Subcutaneous abdominal adipose tissue (tissue), 5 donors: ENCODE measurements around the gene TBC1D22A.

ENCODE experiments used
- H3K27ac ChIP-seq: one replicate; pipeline ENCODE4 v1.7.0; 2013; ENCODE audit warnings: low read depth, mild to moderate bottlenecking, inconsistent platforms, low read length, moderate library complexity
- H3K27me3 ChIP-seq, 5 donors: one replicate each; pipeline ENCODE4 v1.7.0; 2013; ENCODE audit warnings: low read length in 5 of 5, inconsistent platforms in 1 of 5; ENCODE audit not compliant: control insufficient read depth in 5 of 5, insufficient read depth in 4 of 5
- H3K36me3 ChIP-seq, 5 donors: one replicate each; pipeline ENCODE4 v1.7.0; 2013; ENCODE audit warnings: low read length in 5 of 5; ENCODE audit not compliant: control insufficient read depth in 5 of 5, insufficient read depth in 5 of 5
- H3K4me1 ChIP-seq, 5 donors: one replicate each; pipeline ENCODE4 v1.7.0; 2013; ENCODE audit warnings: low read length in 5 of 5, mild to moderate bottlenecking in 3 of 5, moderate library complexity in 1 of 5; ENCODE audit not compliant: control insufficient read depth in 5 of 5, insufficient read depth in 5 of 5
- H3K4me3 ChIP-seq, 5 donors: one replicate each; pipeline ENCODE4 v1.7.0; 2013; ENCODE audit warnings: low read length in 5 of 5, low read depth in 1 of 5
- H3K9ac ChIP-seq, 5 donors: one replicate each; pipeline ENCODE4 v1.7.0; 2013; ENCODE audit warnings: low read length in 5 of 5, mild to moderate bottlenecking in 4 of 5, moderate library complexity in 3 of 5
- H3K9me3 ChIP-seq, 5 donors: one replicate each; pipeline ENCODE4 v1.7.0; 2013; ENCODE audit warnings: low read length in 5 of 5; ENCODE audit not compliant: control insufficient read depth in 5 of 5
- donor health status: healthy.
- donor health status: healthy.
- donor health status: healthy.
- donor health status: healthy.
- donor health status: healthy.

Gene TBC1D22A

DNA sequence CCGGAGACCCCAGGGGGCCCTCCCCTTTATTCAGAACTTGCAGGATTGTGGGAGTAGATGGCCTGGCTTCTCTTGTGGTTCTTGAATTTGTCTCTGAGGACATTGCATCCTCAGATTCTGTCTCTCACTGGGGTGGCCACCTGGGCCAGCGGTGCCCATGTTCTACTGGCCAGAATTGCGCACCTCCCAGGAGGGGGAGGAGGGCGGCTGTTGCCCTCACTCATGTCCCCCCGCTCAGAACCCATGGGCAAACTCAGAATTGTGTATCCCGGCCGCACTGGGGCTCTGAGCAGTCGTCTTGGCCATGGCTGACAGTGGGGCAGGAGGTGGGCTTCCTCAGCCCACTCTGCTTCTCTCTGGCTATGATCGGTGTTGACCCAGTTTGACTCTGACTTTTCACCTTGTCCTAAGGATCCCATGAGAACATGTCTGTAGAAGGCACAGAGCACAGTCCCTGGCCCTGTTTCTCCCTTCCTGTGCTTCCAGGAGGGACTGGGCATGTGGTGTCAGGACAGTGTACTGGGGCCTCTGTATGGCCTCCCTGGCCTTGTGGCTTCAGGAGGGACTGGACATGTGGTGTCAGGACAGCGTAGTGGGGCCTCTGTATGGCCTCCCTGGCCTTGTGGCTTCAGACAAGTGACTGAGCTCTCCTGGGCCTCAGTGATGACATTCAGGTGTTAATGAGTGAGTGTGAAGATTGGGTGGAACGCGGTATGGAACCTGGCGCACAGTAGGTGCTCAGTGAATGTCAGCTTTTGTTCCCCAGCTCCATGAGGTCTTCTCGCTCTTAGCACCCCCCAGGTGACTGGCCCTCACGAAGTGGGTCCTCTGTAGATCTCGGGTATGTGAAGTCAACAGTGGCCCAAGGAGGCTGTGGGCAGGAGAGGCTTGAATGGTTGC is 99.3 kb downstream of the TBC1D22A start:
- Histone ChIP-seq H3K4me3 (no peak overlapping the region), H3K9ac (no peak overlapping the region), H3K27ac (no peak overlapping the region), H3K36me3 (peaks cover 0 to 6% (median 0%) of the 10 kb centered on the region in 5 donors), H3K27me3 (no peaks in the 10 kb centered on the region), H3K9me3 (no peaks in the 10 kb centered on the region), H3K4me1 (peaks cover 0 to 11% (median 0%) of the 10 kb centered on the region in 5 donors)

DNA sequence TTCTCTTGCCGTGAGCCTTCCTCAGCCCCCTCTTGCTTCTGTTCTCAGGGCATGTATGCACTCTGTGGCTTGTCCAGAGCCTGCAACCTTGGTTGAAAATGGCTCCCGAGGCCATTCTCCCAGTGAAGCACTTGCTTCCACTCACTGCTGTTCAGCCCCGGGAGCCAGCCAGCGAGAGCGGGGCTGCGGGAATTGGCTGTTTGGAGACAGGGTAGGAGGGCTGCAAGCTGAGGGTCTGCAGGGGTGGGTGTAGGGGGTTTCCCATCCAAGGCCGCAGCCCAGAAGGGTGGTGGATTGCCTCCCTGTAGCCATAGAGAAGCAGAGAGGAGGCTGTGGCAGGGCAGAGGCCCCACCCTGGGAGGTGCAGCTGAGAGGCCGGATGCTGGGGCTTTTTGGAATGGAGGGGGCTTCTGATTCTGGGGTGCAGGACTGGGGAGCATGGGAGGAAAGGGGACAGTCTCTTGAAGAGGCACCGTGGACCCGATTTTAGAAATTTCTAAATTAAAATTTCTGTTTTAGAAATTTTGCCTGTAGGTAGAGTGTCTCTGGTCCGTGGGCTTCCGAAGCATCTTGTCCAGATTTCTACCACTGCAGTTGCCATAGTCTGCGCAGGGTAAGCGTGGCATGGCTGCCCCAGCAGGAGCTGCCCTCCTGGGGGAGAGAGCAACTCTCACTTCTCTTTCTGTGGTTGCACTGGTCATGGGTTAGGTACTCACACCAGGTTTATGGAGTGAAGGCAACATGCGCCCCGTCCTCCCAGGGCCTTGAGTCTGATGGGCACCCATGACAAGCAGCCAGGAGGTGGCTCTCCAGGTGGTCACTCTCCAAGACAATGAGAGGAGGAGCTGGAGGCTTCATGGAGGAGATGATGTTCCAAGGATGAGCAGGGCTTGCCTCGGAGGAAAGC is 100.2 kb downstream of the TBC1D22A start:
- H3K27me3 ChIP-seq, result no peaks in the 10 kb centered on the region
- H3K4me1 ChIP-seq, result peaks cover 0 to 11% (median 0%) of the 10 kb centered on the region in 5 donors
- H3K9me3 ChIP-seq, result no peaks in the 10 kb centered on the region
- peaks cover 0 to 7% (median 0%) of the 10 kb centered on the region in 5 donors for H3K36me3 ChIP-seq
- no peak overlapping the region for H3K27ac ChIP-seq
- no peak overlapping the region for H3K9ac ChIP-seq
- H3K4me3 ChIP-seq, result no peak overlapping the region

DNA sequence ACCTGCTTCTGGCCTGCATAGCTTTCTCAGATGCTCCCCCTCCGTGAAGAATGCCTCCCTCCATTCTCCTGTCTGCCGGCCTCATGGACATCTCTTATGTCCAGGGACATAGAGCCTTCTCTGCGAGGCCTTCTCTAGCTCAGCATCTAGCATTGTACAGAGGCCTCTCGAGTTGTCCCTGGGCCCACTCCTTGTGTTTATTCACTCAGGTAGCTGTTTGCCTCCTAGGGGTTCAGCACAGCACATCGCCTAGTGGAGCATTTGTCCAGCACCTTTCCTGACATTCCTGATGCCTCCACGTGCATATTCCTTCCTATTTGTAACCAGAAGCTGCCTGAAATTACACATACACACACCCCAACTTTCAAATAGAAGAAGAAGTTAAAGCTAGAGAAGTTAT is 101.3 kb downstream of the TBC1D22A start:
- H3K9me3 ChIP-seq, result no peaks in the 10 kb centered on the region
- peaks cover 0 to 11% (median 0%) of the 10 kb centered on the region in 5 donors for H3K4me1 ChIP-seq
- no peak overlapping the region for H3K9ac ChIP-seq
- no peaks in the 10 kb centered on the region for H3K27me3 ChIP-seq
- H3K4me3 ChIP-seq, result no peak overlapping the region
- H3K36me3 ChIP-seq, result peaks cover 0 to 7% (median 0%) of the 10 kb centered on the region in 5 donors
- H3K27ac ChIP-seq, result no peak overlapping the region

GRCh38 chr22:46864314-46865051 is 102.0 kb downstream of the TBC1D22A start:
- H3K36me3 ChIP-seq, result peaks cover 0 to 7% (median 0%) of the 10 kb centered on the region in 5 donors
- no peak overlapping the region for H3K27ac ChIP-seq
- no peaks in the 10 kb centered on the region for H3K9me3 ChIP-seq
- H3K4me3 ChIP-seq, result no peak overlapping the region
- H3K4me1 ChIP-seq, result peaks cover 0 to 11% (median 0%) of the 10 kb centered on the region in 5 donors
- no peak overlapping the region for H3K9ac ChIP-seq
- H3K27me3 ChIP-seq, result no peaks in the 10 kb centered on the region

DNA sequence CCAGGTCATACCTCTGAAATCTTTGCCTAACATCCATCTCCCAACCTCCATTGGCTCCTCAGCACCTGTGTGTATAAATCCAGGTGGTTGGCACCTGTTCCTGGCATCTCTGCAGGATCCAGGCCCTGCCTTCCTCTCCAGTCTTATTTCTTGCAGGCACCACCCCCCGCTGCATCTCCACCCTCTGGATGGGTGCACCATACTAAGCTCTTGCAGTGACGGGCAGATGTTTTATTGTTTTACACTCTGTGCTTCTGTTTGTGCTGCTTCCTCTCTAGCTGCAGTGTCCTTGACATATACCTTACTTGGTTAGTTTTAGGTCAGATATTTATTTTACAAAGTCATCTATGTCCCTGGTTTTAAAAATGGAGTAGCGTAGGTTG is 102.6 kb downstream of the TBC1D22A start:
- H3K4me3 ChIP-seq, result no peak overlapping the region
- peaks cover 0 to 11% (median 0%) of the 10 kb centered on the region in 5 donors for H3K4me1 ChIP-seq
- peaks cover 0 to 7% (median 0%) of the 10 kb centered on the region in 5 donors for H3K36me3 ChIP-seq
- H3K27ac ChIP-seq, result no peak overlapping the region
- H3K9me3 ChIP-seq, result no peaks in the 10 kb centered on the region
- H3K9ac ChIP-seq, result no peak overlapping the region
- H3K27me3 ChIP-seq, result no peaks in the 10 kb centered on the region

GRCh38 chr22:46865642-46866041 is 103.2 kb downstream of the TBC1D22A start:
- Histone ChIP-seq H3K27me3 (no peaks in the 10 kb centered on the region), H3K27ac (no peak overlapping the region), H3K4me1 (peaks cover 0 to 11% (median 0%) of the 10 kb centered on the region in 5 donors), H3K9me3 (peaks cover 0 to 3% (median 0%) of the 10 kb centered on the region in 5 donors), H3K4me3 (no peak overlapping the region), H3K9ac (no peak overlapping the region), H3K36me3 (peaks cover 0 to 7% (median under 1%) of the 10 kb centered on the region in 5 donors)

DNA sequence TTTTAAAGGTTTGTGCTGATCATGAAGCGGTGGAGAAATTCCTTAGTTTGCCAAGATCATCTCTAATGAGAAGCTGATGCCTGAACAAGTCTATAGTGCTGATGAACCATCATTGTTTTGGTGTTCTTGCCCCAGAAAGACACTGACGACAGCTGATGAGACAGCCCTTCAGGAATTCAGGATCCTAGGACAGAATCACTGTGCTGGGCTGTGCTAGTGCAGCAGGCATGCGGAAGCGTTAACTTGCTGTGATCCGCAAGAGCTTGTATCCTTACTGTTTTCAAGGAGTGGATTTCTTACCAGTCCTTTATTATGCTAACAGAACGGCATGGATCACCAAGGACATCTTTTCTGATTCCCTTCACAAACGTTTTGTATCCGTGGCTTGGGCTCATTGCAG is 104.1 kb downstream of the TBC1D22A start:
- H3K27ac ChIP-seq, result no peak overlapping the region

GRCh38 chr22:46867106-46867505 is 104.7 kb downstream of the TBC1D22A start:
- peaks cover 0 to 7% (median 0%) of the 10 kb centered on the region in 5 donors for H3K4me1 ChIP-seq
- H3K27me3 ChIP-seq, result no peaks in the 10 kb centered on the region
- no peak overlapping the region for H3K9ac ChIP-seq
- H3K36me3 ChIP-seq, result peaks cover 0 to 7% (median 4%) of the 10 kb centered on the region in 5 donors
- no peak overlapping the region for H3K27ac ChIP-seq
- peaks cover 0 to 9% (median 4%) of the 10 kb centered on the region in 5 donors for H3K9me3 ChIP-seq
- H3K4me3 ChIP-seq, result no peak overlapping the region

More for the DNA sequence above, 104.1 kb downstream of the TBC1D22A start:
- H3K9ac ChIP-seq, result no peak overlapping the region
- peaks cover 0 to 7% (median 4%) of the 10 kb centered on the region in 5 donors for H3K36me3 ChIP-seq
- no peak overlapping the region for H3K4me3 ChIP-seq
- H3K4me1 ChIP-seq, result peaks cover 0 to 9% (median 0%) of the 10 kb centered on the region in 5 donors
- no peaks in the 10 kb centered on the region for H3K27me3 ChIP-seq
- H3K9me3 ChIP-seq, result peaks cover 0 to 6% (median 4%) of the 10 kb centered on the region in 5 donors

DNA sequence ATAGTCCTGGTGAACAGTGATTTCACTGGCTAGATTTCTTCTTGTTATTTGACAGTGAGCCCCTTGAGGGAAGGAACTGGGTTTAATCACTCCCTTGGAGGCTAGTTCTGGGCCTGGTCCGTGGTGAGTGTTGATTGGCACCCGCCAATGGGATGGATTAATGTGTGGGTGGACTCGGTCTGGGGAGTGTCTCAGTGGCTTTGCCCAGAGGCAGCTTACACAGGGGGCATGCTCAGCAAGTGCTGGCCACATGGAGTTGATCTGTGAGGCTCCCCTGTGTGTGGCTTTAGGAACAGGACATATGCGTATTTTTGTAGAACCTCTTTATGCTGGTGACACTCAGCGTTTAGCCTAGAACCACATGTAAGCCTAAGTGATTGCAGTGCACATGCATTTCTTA is 106.9 kb downstream of the TBC1D22A start:
- Histone ChIP-seq H3K27ac (no peak overlapping the region), H3K9me3 (peaks cover 0 to 15% (median 4%) of the 10 kb centered on the region in 5 donors), H3K36me3 (peaks cover 0 to 7% (median 4%) of the 10 kb centered on the region in 5 donors), H3K9ac (no peak overlapping the region), H3K4me1 (peaks cover 0 to 4% (median 0%) of the 10 kb centered on the region in 5 donors), H3K4me3 (no peak overlapping the region), H3K27me3 (no peaks in the 10 kb centered on the region)
